NCI-H774 (cell line): ENCODE data around the gene DTL.

Experiments
- DNase-seq: peaks from one replicate; lab custom pipeline; 2025; lab: John Stamatoyannopoulos, UW

Gene DTL

GRCh38 chr1:212127221-212127620 lies 91.7 kb downstream of the DTL start:
- no peak for DNase-seq

GRCh38 chr1:212129781-212130180 lies 94.2 kb downstream of the DTL start:
- DNase-seq: no peak

- no peak for DNase-seq
Observed at GRCh38 chr1:212132025-212132424, 96.5 kb downstream of the DTL start.

GRCh38 chr1:212133319-212133718 lies 97.8 kb downstream of the DTL start:
- DNase-seq: no peak

GRCh38 chr1:212135166-212135565 lies 99.6 kb downstream of the DTL start:
- no peak for DNase-seq

- no peak for DNase-seq
Observed at GRCh38 chr1:212137854-212138253, 102.3 kb downstream of the DTL start.

GRCh38 chr1:212138457-212138856 lies 102.9 kb downstream of the DTL start:
- DNase-seq: no peak

- DNase-seq: no peak
Observed at GRCh38 chr1:212139526-212140135, 104.1 kb downstream of the DTL start.

- no peak for DNase-seq
Observed at GRCh38 chr1:212141404-212141803, 105.9 kb downstream of the DTL start.

- DNase-seq: no peak
Observed at GRCh38 chr1:212142883-212143530, 107.5 kb downstream of the DTL start.

GRCh38 chr1:212147581-212148033 lies 112.1 kb downstream of the DTL start:
- peak; percentile 16 for DNase-seq

GRCh38 chr1:212149566-212149965 lies 114.0 kb downstream of the DTL start:
- DNase-seq: no peak

- no peak for DNase-seq
Observed at GRCh38 chr1:212152308-212152693, 116.8 kb downstream of the DTL start.

GRCh38 chr1:212152869-212153268 lies 117.3 kb downstream of the DTL start:
- no peak for DNase-seq

- no peak for DNase-seq
Observed at GRCh38 chr1:212153635-212154034, 118.1 kb downstream of the DTL start.
